Measurements from ENCODE around the gene KSR2.

KSR2 gene

GRCh38 chr12:117470804-117471203 is 498.0 kb downstream of the KSR2 start:
- peak; percentile 51 for TF ChIP-seq CTCF (conservative IDR thresholded peaks at IDR 0.05)
- H3K27ac ChIP-seq = no peak overlapping the region

GRCh38 chr12:117469883-117470483 is 498.8 kb downstream of the KSR2 start:
- no peak overlapping the region for H3K27ac ChIP-seq
- TF ChIP-seq CTCF (conservative IDR thresholded peaks at IDR 0.05) = no peak

GRCh38 chr12:117468016-117468415 is 500.8 kb downstream of the KSR2 start:
- H3K27ac ChIP-seq = no peak overlapping the region
- TF ChIP-seq CTCF (conservative IDR thresholded peaks at IDR 0.05) = no peak

- TF ChIP-seq CTCF (conservative IDR thresholded peaks at IDR 0.05) = no peak
Measured at GRCh38 chr12:117467588-117467987, 501.2 kb downstream of the KSR2 start.

GRCh38 chr12:117466677-117467362 is 502.0 kb downstream of the KSR2 start:
- no peak overlapping the region for H3K27ac ChIP-seq
- TF ChIP-seq CTCF (conservative IDR thresholded peaks at IDR 0.05) = no peak

More at GRCh38 chr12:117467588-117467987, 501.2 kb downstream of the KSR2 start:
- H3K27ac ChIP-seq = no peak overlapping the region

GRCh38 chr12:117461732-117462131 is 507.1 kb downstream of the KSR2 start:
- no peak for TF ChIP-seq CTCF (conservative IDR thresholded peaks at IDR 0.05)

GRCh38 chr12:117459229-117459628 is 509.6 kb downstream of the KSR2 start:
- no peak for TF ChIP-seq CTCF (conservative IDR thresholded peaks at IDR 0.05)
- peak overlapping the region; percentile 29; the same call in 1 of the 2 replicates for H3K27ac ChIP-seq

More at GRCh38 chr12:117461732-117462131, 507.1 kb downstream of the KSR2 start:
- H3K27ac ChIP-seq = no peak overlapping the region

Data from VCaP (cell line).